ENCODE data around the gene MLLT1. TPM values are rescaled to one million over a fixed set of nuclear protein-coding genes. Genes with fewer than 3 reads are reported as not detected.

Gene MLLT1
- total RNA-seq, 1 experiment from 2014 or later = 55.0 TPM

GRCh38 chr19:6204866-6205723 is 74.7 kb downstream of the MLLT1 start:
- Histone ChIP-seq H3K79me2 (ENCODE audit: insufficient read depth, low read length) (no peaks in the 10 kb centered on the region), H3K36me3 (ENCODE audit: control insufficient read depth in 1 of 2, insufficient read depth in 2 of 2, low read length in 2 of 2) (no peaks in the 10 kb centered on the region), H4K20me1 (ENCODE audit: insufficient read depth) (no peaks in the 10 kb centered on the region), H3K9ac (ENCODE audit: low read length) (no peak overlapping the region), H3K4me1 (ENCODE audit: control insufficient read depth in 1 of 2, insufficient read depth in 2 of 2, low read length in 2 of 2) (peaks cover under 1 to 1% of the 10 kb centered on the region in 2 experiments; a peak in 3 of 4 replicates), H3K4me3 (replicated peaks in 1 of 2; ENCODE audit: low read depth in 1 of 2, low read length in 2 of 2) (no peak overlapping the region), H2AFZ (ENCODE audit: low read depth, low read length, poor library complexity, severe bottlenecking) (no peak overlapping the region), H3K4me2 (ENCODE audit: low read length) (no peak overlapping the region), H3K9me2 (ENCODE audit: insufficient read depth) (no peaks in the 10 kb centered on the region), H3K27me3 (ENCODE audit: insufficient read depth, low read length) (no peaks in the 10 kb centered on the region), H3K9me3 (ENCODE audit: control insufficient read depth in 1 of 2, insufficient read depth in 1 of 2, low read depth in 1 of 2, low read length in 2 of 2) (no peaks in the 10 kb centered on the region), H3K27ac (ENCODE audit: low read depth, low read length) (no peak overlapping the region)
- ChIA-PET POLR2A (no interaction called here), RAD21 (ENCODE audit: low non-redundant PET in 1 of 2, low total read pairs in 2 of 2, uncharacterized antibody in 2 of 2, unreplicated experiment in 2 of 2) (no interaction called here), CTCF (interaction anchor here (1.7 kb wide), 1 partner anchor 14 kb away, joined by 7 read pairs; no protein-coding TSS in a partner anchor)
- BruUV-seq (replicated peaks) = no TSS peak
- DNase-seq (ENCODE audit: low read depth, low spot score) (no peak), ATAC-seq (no peak)
- intact Hi-C loops (cut with micrococcal nuclease) = no loop called here
- no peak for TF ChIP-seq CTCF (IDR thresholded peaks at IDR 0.05 in 2 of 3, conservative IDR thresholded peaks at IDR 0.05 in 1 of 3; ENCODE audit: borderline replicate concordance in 1 of 3, insufficient read depth in 1 of 3, low read depth in 2 of 3, low read length in 2 of 3)
- TF ChIP-seq SIN3A (IDR thresholded peaks at IDR 0.05; ENCODE audit: low read depth) = no peak
- no peak for TF ChIP-seq CEBPB (IDR thresholded peaks at IDR 0.05; ENCODE audit: low read depth)
- TF ChIP-seq SP1 (IDR thresholded peaks at IDR 0.05; ENCODE audit: low read depth) = no peak
- TF ChIP-seq JUND (IDR thresholded peaks at IDR 0.05) = no peak
- no peak for TF ChIP-seq SRF (IDR thresholded peaks at IDR 0.05; ENCODE audit: low read depth)
- TF ChIP-seq POLR2A (IDR thresholded peaks at IDR 0.05; ENCODE audit: borderline replicate concordance, extremely low read depth, insufficient read depth, insufficient read length) = no peak
- no peak for TF ChIP-seq ZBTB33 (IDR thresholded peaks at IDR 0.05; ENCODE audit: extremely low read depth, insufficient replicate concordance, low read length)
- no peak for TF ChIP-seq ZFX (IDR thresholded peaks at IDR 0.05)
- no peak for TF ChIP-seq EZH2 (IDR thresholded peaks at IDR 0.05)
- no peak for TF ChIP-seq EGR1 (IDR thresholded peaks at IDR 0.05; ENCODE audit: low read depth)
- no peak for TF ChIP-seq TCF7L2 (IDR thresholded peaks at IDR 0.05; ENCODE audit: borderline replicate concordance, extremely low read depth, insufficient read depth, insufficient read length)
- TF ChIP-seq EZH2phosphoT487 (IDR thresholded peaks at IDR 0.05; ENCODE audit: borderline replicate concordance) = no peak
- no peak for TF ChIP-seq POLR2AphosphoS5 (IDR thresholded peaks at IDR 0.05; ENCODE audit: low read depth, low read length)
- no peak for TF ChIP-seq MAX (IDR thresholded peaks at IDR 0.05)
- no peak for TF ChIP-seq REST (IDR thresholded peaks at IDR 0.05; ENCODE audit: low read depth)
- TF ChIP-seq ZNF274 (IDR thresholded peaks at IDR 0.05; ENCODE audit: low read depth, low read length) = no peak
- TF ChIP-seq CBX3 (IDR thresholded peaks at IDR 0.05; ENCODE audit: low read depth) = no peak
